ENCODE results near the gene RHBDF1.

DNA sequence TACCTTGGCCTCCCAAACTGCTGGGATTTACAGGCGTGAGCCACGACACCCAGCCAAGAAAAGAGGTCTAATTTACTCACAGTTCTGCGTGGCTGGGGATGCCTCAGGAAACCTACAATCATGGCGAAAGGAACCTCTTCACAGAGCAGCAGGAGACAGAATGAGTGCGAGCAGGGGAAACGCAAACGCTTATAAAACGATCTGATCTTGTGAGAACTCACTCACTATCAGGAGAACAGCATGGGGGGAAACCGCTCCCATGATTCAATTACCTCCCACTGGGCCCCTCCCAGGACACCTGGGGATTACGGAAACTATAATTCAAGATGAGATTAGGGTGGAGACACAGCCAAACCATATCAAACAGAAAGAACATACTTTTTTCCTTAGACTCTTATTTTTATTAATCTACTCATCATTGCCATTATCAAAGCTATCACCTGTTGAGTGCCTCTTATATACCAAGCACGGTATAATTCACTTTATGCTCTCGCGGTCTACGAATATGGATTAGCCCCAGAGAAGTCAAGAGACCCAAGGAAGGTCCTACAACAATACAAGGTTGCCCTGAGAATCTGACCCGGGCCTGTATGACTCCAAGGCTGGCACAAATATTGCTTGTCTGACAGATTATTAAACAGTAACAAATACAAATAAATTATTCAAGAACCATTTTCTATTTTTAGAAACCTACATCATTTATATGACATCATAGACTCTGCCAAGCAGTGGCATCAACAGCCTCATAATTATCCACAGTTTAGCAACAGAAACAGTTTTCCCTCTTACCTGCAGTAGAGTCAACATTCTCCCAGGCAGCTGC, 21.5 kb downstream of the RHBDF1 start:
- no peak for TF ChIP-seq POLR2A (IDR thresholded peaks at IDR 0.05)
- no peak for TF ChIP-seq CTCF (IDR thresholded peaks at IDR 0.05)

Measured in prostate gland (tissue), 2 donors.